ENCODE measurements around the gene ATG7.

ATG7 gene

DNA sequence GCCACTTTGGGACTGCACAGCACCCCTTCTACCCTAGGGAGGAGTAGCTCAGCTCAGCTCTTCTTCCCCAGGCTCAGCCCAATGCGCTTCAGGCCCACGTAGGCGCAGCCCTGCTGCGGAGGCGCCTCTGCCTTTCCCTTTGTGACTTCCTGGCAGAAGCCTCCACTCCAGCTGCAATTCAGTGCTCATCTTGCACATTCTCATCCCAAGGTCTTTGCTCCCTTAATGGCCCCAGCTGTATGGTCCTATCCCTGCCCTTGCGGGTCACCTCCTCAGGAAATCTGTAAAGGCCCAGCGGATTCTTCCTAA is 262.6 kb downstream of the ATG7 start:
- Histone ChIP-seq H3K27ac (ENCODE audit: low read length) (no peak overlapping the region), H3K4me2 (ENCODE audit: insufficient read depth, low read length) (no peak overlapping the region), H3K79me2 (ENCODE audit: insufficient read depth, low read length) (no peaks in the 10 kb centered on the region), H3K4me3 (ENCODE audit: low read depth in 1 of 2, low read length in 2 of 2) (no peak overlapping the region), H3K36me3 (ENCODE audit: insufficient read depth, low read length) (no peaks in the 10 kb centered on the region), H3K9me3 (ENCODE audit: insufficient read depth, low read length, severe bottlenecking) (no peaks in the 10 kb centered on the region), H2AFZ (ENCODE audit: low read depth, low read length) (no peak overlapping the region), H3K9ac (ENCODE audit: low read depth, low read length) (no peak overlapping the region), H3K27me3 (ENCODE audit: insufficient read depth, low read length, poor library complexity) (no peaks in the 10 kb centered on the region), H3K4me1 (ENCODE audit: insufficient read depth, low read length) (no peaks in the 10 kb centered on the region), H4K20me1 (ENCODE audit: insufficient read depth, low read length) (0 out of 2 replicates have a peak, but pooled peaks cover 9% of the 10 kb centered on the region)
- ATAC-seq (ENCODE audit: insufficient read depth, low read depth) (no peak), DNase-seq (no peak)
- no peak for TF ChIP-seq EZH2 (IDR thresholded peaks at IDR 0.05; ENCODE audit: borderline replicate concordance, low read depth, low read length, severe bottlenecking)
- TF ChIP-seq, protein P1, sequence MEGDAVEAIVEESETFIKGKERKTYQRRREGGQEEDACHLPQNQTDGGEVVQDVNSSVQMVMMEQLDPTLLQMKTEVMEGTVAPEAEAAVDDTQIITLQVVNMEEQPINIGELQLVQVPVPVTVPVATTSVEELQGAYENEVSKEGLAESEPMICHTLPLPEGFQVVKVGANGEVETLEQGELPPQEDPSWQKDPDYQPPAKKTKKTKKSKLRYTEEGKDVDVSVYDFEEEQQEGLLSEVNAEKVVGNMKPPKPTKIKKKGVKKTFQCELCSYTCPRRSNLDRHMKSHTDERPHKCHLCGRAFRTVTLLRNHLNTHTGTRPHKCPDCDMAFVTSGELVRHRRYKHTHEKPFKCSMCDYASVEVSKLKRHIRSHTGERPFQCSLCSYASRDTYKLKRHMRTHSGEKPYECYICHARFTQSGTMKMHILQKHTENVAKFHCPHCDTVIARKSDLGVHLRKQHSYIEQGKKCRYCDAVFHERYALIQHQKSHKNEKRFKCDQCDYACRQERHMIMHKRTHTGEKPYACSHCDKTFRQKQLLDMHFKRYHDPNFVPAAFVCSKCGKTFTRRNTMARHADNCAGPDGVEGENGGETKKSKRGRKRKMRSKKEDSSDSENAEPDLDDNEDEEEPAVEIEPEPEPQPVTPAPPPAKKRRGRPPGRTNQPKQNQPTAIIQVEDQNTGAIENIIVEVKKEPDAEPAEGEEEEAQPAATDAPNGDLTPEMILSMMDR (IDR thresholded peaks at IDR 0.05; ENCODE audit: borderline replicate concordance, extremely low read depth, low read length, poor library complexity, severe bottlenecking), result no peak

DNA sequence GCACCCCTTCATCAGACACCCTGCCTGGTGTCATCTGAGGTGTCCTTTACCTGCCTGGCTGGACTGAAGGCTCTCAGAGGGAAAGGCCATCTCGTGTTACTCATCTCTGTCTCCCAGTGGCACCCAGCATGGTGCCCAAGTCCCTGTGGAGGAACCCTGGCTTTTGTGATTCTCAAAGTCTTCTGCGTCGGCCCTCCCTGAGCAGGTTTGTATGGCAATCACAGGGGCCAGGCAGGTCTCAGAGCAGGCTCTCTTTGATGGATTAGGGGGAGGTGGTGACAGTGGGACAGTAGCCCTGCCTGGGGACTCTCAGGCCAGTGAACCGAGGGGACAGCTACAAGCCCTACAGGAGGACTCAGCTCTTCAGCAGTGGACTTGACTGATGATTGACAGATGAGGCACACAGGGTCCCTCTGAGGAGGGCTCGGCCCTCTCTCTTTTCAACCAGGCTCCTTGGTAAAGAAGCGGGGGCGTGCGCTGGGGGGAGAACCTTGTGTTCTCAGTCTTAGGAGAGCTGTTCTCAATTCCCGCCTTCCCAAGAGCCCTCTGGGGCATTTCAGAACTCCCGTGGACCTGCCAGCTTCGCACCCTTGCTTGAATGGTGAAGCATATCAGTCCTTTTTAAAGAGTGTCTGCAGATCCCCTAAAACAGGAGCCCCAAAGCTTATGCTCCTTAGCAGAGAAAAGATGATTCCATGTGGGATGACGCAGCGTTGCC is 263.2 kb downstream of the ATG7 start:
- Histone ChIP-seq H3K4me1 (ENCODE audit: insufficient read depth, low read length) (no peaks in the 10 kb centered on the region), H3K79me2 (ENCODE audit: insufficient read depth, low read length) (no peaks in the 10 kb centered on the region), H2AFZ (ENCODE audit: low read depth, low read length) (no peak overlapping the region), H3K36me3 (ENCODE audit: insufficient read depth, low read length) (no peaks in the 10 kb centered on the region), H3K4me2 (ENCODE audit: insufficient read depth, low read length) (no peak overlapping the region), H3K4me3 (ENCODE audit: low read depth in 1 of 2, low read length in 2 of 2) (no peak overlapping the region), H3K9ac (ENCODE audit: low read depth, low read length) (no peak overlapping the region), H3K27me3 (ENCODE audit: insufficient read depth, low read length, poor library complexity) (no peaks in the 10 kb centered on the region), H3K9me3 (ENCODE audit: insufficient read depth, low read length, severe bottlenecking) (no peaks in the 10 kb centered on the region), H4K20me1 (ENCODE audit: insufficient read depth, low read length) (0 out of 2 replicates have a peak, but pooled peaks cover 9% of the 10 kb centered on the region), H3K27ac (ENCODE audit: low read length) (no peak overlapping the region)
- no peak for DNase-seq
- ATAC-seq (ENCODE audit: insufficient read depth, low read depth), result no peak
- TF ChIP-seq, protein P1 (IDR thresholded peaks at IDR 0.05; ENCODE audit: borderline replicate concordance, extremely low read depth, low read length, poor library complexity, severe bottlenecking), result no peak
- TF ChIP-seq EZH2 (IDR thresholded peaks at IDR 0.05; ENCODE audit: borderline replicate concordance, low read depth, low read length, severe bottlenecking), result no peak

DNA sequence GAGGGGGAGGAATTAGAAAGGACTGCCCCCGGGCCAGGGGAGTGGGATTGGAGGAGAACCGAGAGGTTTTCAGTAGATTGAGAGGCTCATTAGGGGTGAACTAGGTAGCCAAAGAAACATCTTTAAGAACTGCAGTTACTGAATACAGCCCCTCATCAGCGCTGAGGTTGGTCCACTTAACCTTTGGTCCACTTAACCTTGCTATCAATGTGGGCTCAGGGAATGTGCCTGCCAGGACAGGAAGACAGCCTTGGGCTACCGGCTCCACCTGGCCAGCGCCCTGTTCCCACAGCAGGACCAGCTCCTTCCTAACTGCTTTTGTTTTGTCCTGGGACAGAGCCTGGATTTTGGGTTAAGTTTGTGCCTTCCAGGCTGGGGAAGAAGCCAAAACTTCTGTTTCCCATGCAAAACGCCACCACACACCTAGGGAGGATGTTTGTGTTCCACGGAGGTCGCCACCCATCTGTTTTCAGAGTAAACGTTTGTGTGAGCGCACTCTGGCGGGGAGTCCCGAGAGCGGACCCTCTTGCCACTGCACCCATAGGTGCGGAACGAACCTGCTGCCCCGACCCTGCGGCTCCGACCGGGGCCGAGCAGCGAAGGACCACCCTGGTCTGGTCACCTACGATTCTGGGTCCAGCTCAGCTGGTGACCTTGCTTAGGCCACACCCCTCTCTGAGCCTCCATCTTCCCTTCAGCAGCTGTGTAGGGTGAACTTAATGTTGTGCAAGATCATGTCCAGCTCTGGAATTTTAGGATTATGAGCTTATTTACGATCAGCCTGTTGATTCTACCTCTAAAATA is 264.1 kb downstream of the ATG7 start:
- ATAC-seq (ENCODE audit: insufficient read depth, low read depth) (no peak), DNase-seq (no peak)
- no peaks in the 10 kb centered on the region for H3K9me3 ChIP-seq (ENCODE audit: insufficient read depth, low read length, severe bottlenecking)
- no peak overlapping the region for H3K4me3 ChIP-seq (ENCODE audit: low read depth in 1 of 2, low read length in 2 of 2)
- no peaks in the 10 kb centered on the region for H3K79me2 ChIP-seq (ENCODE audit: insufficient read depth, low read length)
- H3K36me3 ChIP-seq (ENCODE audit: insufficient read depth, low read length), result no peaks in the 10 kb centered on the region
- no peaks in the 10 kb centered on the region for H3K27me3 ChIP-seq (ENCODE audit: insufficient read depth, low read length, poor library complexity)
- H3K4me2 ChIP-seq (ENCODE audit: insufficient read depth, low read length), result no peak overlapping the region
- H2AFZ ChIP-seq (ENCODE audit: low read depth, low read length), result no peak overlapping the region
- H3K4me1 ChIP-seq (ENCODE audit: insufficient read depth, low read length), result no peaks in the 10 kb centered on the region
- 0 out of 2 replicates have a peak, but pooled peaks cover 6% of the 10 kb centered on the region for H4K20me1 ChIP-seq (ENCODE audit: insufficient read depth, low read length)
- H3K9ac ChIP-seq (ENCODE audit: low read depth, low read length), result no peak overlapping the region
- no peak for TF ChIP-seq EZH2 (IDR thresholded peaks at IDR 0.05; ENCODE audit: borderline replicate concordance, low read depth, low read length, severe bottlenecking)
- TF ChIP-seq, protein P1 (IDR thresholded peaks at IDR 0.05; ENCODE audit: borderline replicate concordance, extremely low read depth, low read length, poor library complexity, severe bottlenecking), result no peak
- no peak overlapping the region for H3K27ac ChIP-seq (ENCODE audit: low read length)
